Gastroesophageal sphincter (tissue), 4 donors: ENCODE results near the gene INHBA. TPM values are rescaled to one million over a fixed set of nuclear protein-coding genes. Genes with fewer than 3 reads are reported as not detected.

Experiments used
- ATAC-seq: fragments of 150-250 bp; one replicate; pipeline ENCODE4 v1.9.1; 2016; ENCODE audit warnings: mild to moderate bottlenecking, moderate library complexity
- H3K27ac ChIP-seq, 4 donors: fragments of 200-600 bp; sonication (generic) in 3 of 4; 1 replicate in 3 of 4; 2 replicates in 1 of 4; pipeline ENCODE4 v1.5.1; 2016 to 2019
- H3K27me3 ChIP-seq: fragments of 200-600 bp; sonication (generic); one replicate; pipeline ENCODE4 v1.5.1; 2019
- H3K36me3 ChIP-seq, 2 donors: fragments of 200-600 bp; sonication (generic); one replicate each; pipeline ENCODE4 v1.5.1; 2019; ENCODE audit warnings: control low read depth in 1 of 2
- H3K4me1 ChIP-seq, 3 donors: fragments of 200-600 bp; sonication (generic); 1 replicate in 2 of 3; 2 replicates in 1 of 3; pipeline ENCODE4 v1.5.1; 2016 to 2019; ENCODE audit warnings: control low read depth in 2 of 3
- H3K4me3 ChIP-seq, 2 donors: fragments of 200-600 bp; sonication (generic); one replicate each; pipeline ENCODE4 v1.5.1; 2019; ENCODE audit warnings: mild to moderate bottlenecking in 1 of 2, moderate library complexity in 1 of 2
- H3K9me3 ChIP-seq, 3 donors: fragments of 200-600 bp; sonication (generic); one replicate each; pipeline ENCODE4 v1.5.1; 2017 to 2019; ENCODE audit warnings: control low read depth in 2 of 3
- CTCF ChIP-seq, 4 experiments: fragments of 200-600 bp in 2 of 4; fragments of 450-650 bp in 2 of 4; sonication (generic) in 1 of 4; IDR thresholded peaks; one replicate each; pipeline ENCODE4 v1.5.1; 2017 to 2019; ENCODE audit warnings: antibody characterized with exemption in 4 of 4, mild to moderate bottlenecking in 2 of 4, moderate library complexity in 2 of 4
- EP300 ChIP-seq: sonication (generic); formaldehyde crosslinking; IDR thresholded peaks from one replicate; pipeline ENCODE4 v1.6.1; 2017; ENCODE audit warnings: antibody characterized with exemption, mild to moderate bottlenecking
- POLR2A ChIP-seq, 2 donors: fragments of 450-650 bp; IDR thresholded peaks; one replicate each; pipeline ENCODE4 v1.6.1; 2017; ENCODE audit warnings: antibody characterized with exemption in 2 of 2, mild to moderate bottlenecking in 2 of 2, moderate library complexity in 1 of 2
- POLR2AphosphoS5 ChIP-seq: sonication (generic); formaldehyde crosslinking; IDR thresholded peaks from one replicate; pipeline ENCODE4 v1.6.1; 2017; ENCODE audit warnings: antibody characterized with exemption
- WGBS, 2 donors: methylation state at CpG; one replicate each; pipeline ENCODE4 v1.1.5; 2018; ENCODE audit warnings: low coverage in 1 of 2; 5-methylcytosine and 5-hydroxymethylcytosine counted together
- total RNA-seq, 4 donors: library from RNA; depleted of rRNA; stranded (reverse); fragments of >200 nt; gene quantifications; one replicate each; pipeline ENCODE4 v1.1.0, GENCODE V29; 2016

The INHBA gene
- total RNA-seq, 4 donors from 2014 or later: 16.7 to 49.2 (median 44.5) TPM

GRCh38 chr7:41695661-41696322, 7.1 kb downstream of the INHBA start:
- Histone ChIP-seq H3K4me1 (peaks cover 6 to 70% (median 7%) of the 10 kb centered on the region in 3 donors), H3K27ac (peak overlapping the region; percentile 62 to 92 (median 90)), H3K27me3 (no peaks in the 10 kb centered on the region), H3K4me3 (peak overlapping the region; percentile 62 to 63), H3K9me3 (no peaks in the 10 kb centered on the region), H3K36me3 (no peaks in the 10 kb centered on the region)
- no peak for TF ChIP-seq POLR2A (IDR thresholded peaks at IDR 0.05)
- TF ChIP-seq EP300: no peak
- no peak for TF ChIP-seq CTCF (IDR thresholded peaks at IDR 0.05)
- TF ChIP-seq POLR2AphosphoS5: no peak
- peak; percentile 57 for ATAC-seq
- 15 to 19% methylated on average over 8 to 12 of the region's 13 CpGs for WGBS, 2 donors

- Histone ChIP-seq H3K9me3 (no peaks in the 10 kb centered on the region), H3K4me1 (peaks cover 6 to 67% (median 7%) of the 10 kb centered on the region in 3 donors), H3K27ac (peak overlapping the region; percentile 62 to 92 (median 90)), H3K4me3 (peak overlapping the region in 1 of 2 donors; percentile 62), H3K27me3 (no peaks in the 10 kb centered on the region), H3K36me3 (peaks cover 0 to 11% of the 10 kb centered on the region in 2 donors)
- TF ChIP-seq EP300 (no peak), POLR2AphosphoS5 (no peak), CTCF (IDR thresholded peaks at IDR 0.05) (no peak), POLR2A (IDR thresholded peaks at IDR 0.05) (no peak)
- 65 to 76% methylated on average over 5 to 6 of the region's 6 CpGs for WGBS, 2 donors
- ATAC-seq: no peak
Measured at GRCh38 chr7:41694495-41694894, 8.4 kb downstream of the INHBA start.

GRCh38 chr7:41693150-41693997, 9.5 kb downstream of the INHBA start:
- Histone ChIP-seq H3K36me3 (peaks cover 0 to 19% of the 10 kb centered on the region in 2 donors), H3K9me3 (no peaks in the 10 kb centered on the region), H3K27me3 (no peaks in the 10 kb centered on the region), H3K4me1 (peaks cover 6 to 65% (median 7%) of the 10 kb centered on the region in 3 donors), H3K4me3 (peak overlapping the region in 1 of 2 donors; percentile 2), H3K27ac (peak overlapping the region in 3 of 4 donors; percentile 45 to 68 (median 48))
- peak; percentile 69 for ATAC-seq
- TF ChIP-seq CTCF (IDR thresholded peaks at IDR 0.05) (peak in 3 of 4 experiments; percentile 14 to 26 (median 24)), POLR2A (IDR thresholded peaks at IDR 0.05) (no peak)
- 67 to 74% methylated on average over 5 to 7 of the region's 10 CpGs for WGBS, 2 donors

- no peak overlapping the region for H3K4me3 ChIP-seq
- peaks cover 0 to 19% of the 10 kb centered on the region in 2 donors for H3K36me3 ChIP-seq
- 20 to 38% methylated on average over 7 of the region's 7 CpGs for WGBS, 2 donors
- ATAC-seq: no peak
- no peaks in the 10 kb centered on the region for H3K27me3 ChIP-seq
- H3K27ac ChIP-seq: peak overlapping the region in 2 of 4 donors; percentile 45 to 68
- H3K4me1 ChIP-seq: peaks cover 6 to 67% (median 7%) of the 10 kb centered on the region in 3 donors
- TF ChIP-seq POLR2AphosphoS5 (no peak), EP300 (no peak), CTCF (IDR thresholded peaks at IDR 0.05) (no peak), POLR2A (IDR thresholded peaks at IDR 0.05) (no peak)
- no peaks in the 10 kb centered on the region for H3K9me3 ChIP-seq
Measured at GRCh38 chr7:41692251-41692650, 10.6 kb downstream of the INHBA start.
